ENCODE results near the gene GPS1.

DNA sequence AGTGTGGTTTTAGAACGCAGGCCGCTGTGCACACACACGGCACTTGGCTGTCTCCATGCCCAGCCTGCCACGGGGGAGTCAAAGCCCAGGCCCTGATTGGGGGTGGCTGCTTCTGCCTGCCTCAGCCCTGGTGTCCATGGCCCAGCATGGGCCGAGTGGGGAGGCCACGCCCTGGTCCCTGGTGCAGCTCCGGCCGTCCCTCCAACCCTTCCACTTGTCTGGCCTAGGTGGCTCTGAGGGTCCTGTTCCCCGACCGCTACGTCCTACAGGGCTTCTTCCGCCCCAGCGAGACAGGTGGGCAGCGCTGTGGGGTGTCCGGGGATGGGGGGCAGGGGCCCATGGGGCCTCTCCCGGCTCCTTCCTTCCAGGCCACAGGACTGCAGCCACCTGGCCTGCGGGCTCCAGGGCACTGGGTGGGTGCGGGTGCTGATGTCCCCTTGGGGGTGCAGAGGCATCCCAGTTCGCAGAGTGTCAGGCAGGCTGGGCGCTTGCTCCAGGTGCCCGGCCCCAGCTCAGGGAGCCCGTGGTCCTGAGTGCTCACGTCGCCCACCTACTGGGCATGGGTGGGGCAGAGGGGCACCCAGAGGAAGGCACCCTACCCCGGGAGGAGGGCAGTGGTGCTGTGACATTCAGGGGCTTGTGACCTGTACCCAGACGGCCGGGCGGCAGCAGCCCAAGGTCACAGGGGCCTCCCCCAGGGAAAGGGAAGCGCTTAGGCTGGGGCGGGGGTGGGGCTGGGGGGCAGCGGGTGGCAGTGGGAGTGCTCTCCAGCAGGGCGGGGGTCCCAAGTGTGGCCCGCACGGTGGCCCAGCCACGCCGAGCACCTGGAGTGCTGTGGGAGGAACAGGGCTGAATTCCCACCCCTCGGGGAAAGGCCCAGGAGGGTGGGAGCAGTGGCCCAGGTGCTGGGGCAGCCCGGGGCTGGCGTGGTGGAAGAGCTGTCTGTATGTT, 40.8 kb upstream of the GPS1 start:
- TF ChIP-seq POLR2A (IDR thresholded peaks at IDR 0.05; ENCODE audit: low read depth, low read length) (no peak), FOS (IDR thresholded peaks at IDR 0.05; ENCODE audit: low read depth, low read length) (no peak), RAD21 (IDR thresholded peaks at IDR 0.05; ENCODE audit: low read length) (no peak)
- TF ChIP-seq, protein P1, sequence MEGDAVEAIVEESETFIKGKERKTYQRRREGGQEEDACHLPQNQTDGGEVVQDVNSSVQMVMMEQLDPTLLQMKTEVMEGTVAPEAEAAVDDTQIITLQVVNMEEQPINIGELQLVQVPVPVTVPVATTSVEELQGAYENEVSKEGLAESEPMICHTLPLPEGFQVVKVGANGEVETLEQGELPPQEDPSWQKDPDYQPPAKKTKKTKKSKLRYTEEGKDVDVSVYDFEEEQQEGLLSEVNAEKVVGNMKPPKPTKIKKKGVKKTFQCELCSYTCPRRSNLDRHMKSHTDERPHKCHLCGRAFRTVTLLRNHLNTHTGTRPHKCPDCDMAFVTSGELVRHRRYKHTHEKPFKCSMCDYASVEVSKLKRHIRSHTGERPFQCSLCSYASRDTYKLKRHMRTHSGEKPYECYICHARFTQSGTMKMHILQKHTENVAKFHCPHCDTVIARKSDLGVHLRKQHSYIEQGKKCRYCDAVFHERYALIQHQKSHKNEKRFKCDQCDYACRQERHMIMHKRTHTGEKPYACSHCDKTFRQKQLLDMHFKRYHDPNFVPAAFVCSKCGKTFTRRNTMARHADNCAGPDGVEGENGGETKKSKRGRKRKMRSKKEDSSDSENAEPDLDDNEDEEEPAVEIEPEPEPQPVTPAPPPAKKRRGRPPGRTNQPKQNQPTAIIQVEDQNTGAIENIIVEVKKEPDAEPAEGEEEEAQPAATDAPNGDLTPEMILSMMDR (conservative IDR thresholded peaks at IDR 0.05; ENCODE audit: low read depth, low read length), result no peak

Data from IMR-90 (cell line).